ENCODE data around the gene PRKCE. TPM values are rescaled to one million over a fixed set of nuclear protein-coding genes. Genes with fewer than 3 reads are reported as not detected.

The PRKCE gene
- total and polyA plus RNA-seq, 2 donors (not counting 1 experiment from before 2014, with no cell fraction given) = 23.6 to 271 TPM

GRCh38 chr2:45713591-45713990, 62.1 kb downstream of the PRKCE start:
- no peak overlapping the region for H3K9ac ChIP-seq (ENCODE audit: low read length)
- peaks cover 6 to 18% of the 10 kb centered on the region in 2 donors for H3K4me1 ChIP-seq (ENCODE audit: control insufficient read depth in 2 of 2, insufficient read depth in 2 of 2, low read length in 2 of 2)
- intact Hi-C loops (cut with micrococcal nuclease) = no loop called here
- POLR2A ChIA-PET = interaction anchor here (0.7 kb wide), 1 partner anchor 73 kb away, joined by 3 read pairs; no protein-coding TSS in a partner anchor
- H3K9me3 Mint-ChIP-seq (ENCODE audit: insufficient read depth) = peaks cover 2% of the 10 kb centered on the region
- DNase-seq = no peak
- peaks cover 92% of the 10 kb centered on the region for H3K79me2 ChIP-seq (ENCODE audit: control insufficient read depth, insufficient read depth, low read length)
- peaks cover 70% of the 10 kb centered on the region for H3K4me1 Mint-ChIP-seq
- H3K4me3 ChIP-seq (ENCODE audit: control extremely low read depth in 1 of 5, extremely low read depth in 1 of 5, insufficient read depth in 1 of 5, low read depth in 2 of 5, low read length in 4 of 5) = no peak overlapping the region
- CTCF ChIA-PET = no interaction called here
- H3K27ac ChIP-seq (ENCODE audit: low read length in 2 of 2) = no peak overlapping the region
- H3K4me2 ChIP-seq (replicated peaks; ENCODE audit: low read depth, low read length, poor library complexity, severe bottlenecking) = no peak overlapping the region
- no peak overlapping the region for H3K27ac Mint-ChIP-seq
- no peak for TF ChIP-seq CTCF (IDR thresholded peaks at IDR 0.05)
- H3K36me3 ChIP-seq (replicated peaks in 1 of 2; ENCODE audit: control extremely low read depth in 1 of 2, control insufficient read depth in 1 of 2, extremely low read depth in 1 of 2, insufficient read depth in 2 of 2, low read length in 1 of 2) = peaks cover 1 to 10% of the 10 kb centered on the region in 2 experiments
- H3K9me3 ChIP-seq (ENCODE audit: control extremely low read depth in 1 of 3, control insufficient read depth in 2 of 3, insufficient read depth in 1 of 3, low read length in 2 of 3) = peaks cover 0 to 5% (median 0%) of the 10 kb centered on the region in 3 donors
- H3K4me3 Mint-ChIP-seq = no peak overlapping the region
- peaks cover 34% of the 10 kb centered on the region for H4K20me1 ChIP-seq (ENCODE audit: control insufficient read depth, insufficient read depth, low read length, poor library complexity, severe bottlenecking)
- H2AFZ ChIP-seq (ENCODE audit: insufficient read depth, low read depth, low read length, poor library complexity, severe bottlenecking) = no peak overlapping the region
- ATAC-seq (ENCODE audit: low read depth) = no peak
- no peaks in the 10 kb centered on the region for H3K27me3 Mint-ChIP-seq
- no peaks in the 10 kb centered on the region for H3K27me3 ChIP-seq (replicated peaks in 1 of 4; ENCODE audit: control extremely low read depth in 1 of 4, control insufficient read depth in 3 of 4, insufficient read depth in 4 of 4, low read length in 3 of 4)

DNA sequence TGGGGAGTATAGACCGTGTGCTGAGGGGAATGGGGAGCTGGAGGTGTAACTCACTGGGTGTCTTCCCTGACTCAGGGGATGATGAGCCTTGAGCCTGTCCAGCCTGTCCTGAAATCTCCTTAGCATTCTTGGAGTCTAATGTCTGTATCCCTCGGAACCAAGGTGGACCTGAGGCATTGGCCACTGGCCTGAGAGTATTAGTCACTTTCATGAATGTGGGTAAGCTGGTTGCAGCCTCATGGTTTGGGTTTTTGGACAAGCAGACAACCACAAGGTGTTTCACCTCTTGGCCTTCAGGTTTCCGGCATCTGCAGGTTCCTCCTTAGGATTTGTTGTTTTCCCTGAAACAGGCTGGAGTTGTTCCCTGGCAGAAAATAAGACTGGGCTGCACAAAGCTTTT, 63.2 kb downstream of the PRKCE start:
- CTCF ChIA-PET = no interaction called here
- H3K27me3 ChIP-seq (replicated peaks in 1 of 4; ENCODE audit: control extremely low read depth in 1 of 4, control insufficient read depth in 3 of 4, insufficient read depth in 4 of 4, low read length in 3 of 4) = no peaks in the 10 kb centered on the region
- H3K79me2 ChIP-seq (ENCODE audit: control insufficient read depth, insufficient read depth, low read length) = peaks cover 90% of the 10 kb centered on the region
- no peak overlapping the region for H3K4me3 Mint-ChIP-seq
- H3K4me1 Mint-ChIP-seq = peaks cover 77% of the 10 kb centered on the region
- H2AFZ ChIP-seq (ENCODE audit: insufficient read depth, low read depth, low read length, poor library complexity, severe bottlenecking) = no peak overlapping the region
- no peak for ATAC-seq (ENCODE audit: low read depth)
- H3K9me3 Mint-ChIP-seq (ENCODE audit: insufficient read depth) = peaks cover 2% of the 10 kb centered on the region
- peaks cover 25% of the 10 kb centered on the region for H4K20me1 ChIP-seq (ENCODE audit: control insufficient read depth, insufficient read depth, low read length, poor library complexity, severe bottlenecking)
- H3K9me3 ChIP-seq (ENCODE audit: control extremely low read depth in 1 of 3, control insufficient read depth in 2 of 3, insufficient read depth in 1 of 3, low read length in 2 of 3) = peaks cover 0 to 3% (median 0%) of the 10 kb centered on the region in 3 donors
- H3K36me3 ChIP-seq (replicated peaks in 1 of 2; ENCODE audit: control extremely low read depth in 1 of 2, control insufficient read depth in 1 of 2, extremely low read depth in 1 of 2, insufficient read depth in 2 of 2, low read length in 1 of 2) = peaks cover 1 to 3% of the 10 kb centered on the region in 2 experiments
- DNase-seq = no peak
- no peak overlapping the region for H3K27ac ChIP-seq (ENCODE audit: low read length in 2 of 2)
- intact Hi-C loops (cut with micrococcal nuclease) = loop anchor here (2.0 kb wide), 1 partner anchor 14 kb away; no protein-coding TSS in a partner anchor
- no peaks in the 10 kb centered on the region for H3K27me3 Mint-ChIP-seq
- 100% methylated on average over 3 of the region's 3 CpGs for WGBS (ENCODE audit: insufficient coverage)
- H3K9ac ChIP-seq (ENCODE audit: low read length) = no peak overlapping the region
- POLR2A ChIA-PET = interaction anchor here (0.6 to 1.0 kb wide), 2 partner anchors 29 to 52 kb away, joined by 3 read pairs; no protein-coding TSS in a partner anchor
- no peak overlapping the region for H3K4me2 ChIP-seq (replicated peaks; ENCODE audit: low read depth, low read length, poor library complexity, severe bottlenecking)
- no peak overlapping the region for H3K4me3 ChIP-seq (ENCODE audit: control extremely low read depth in 1 of 5, extremely low read depth in 1 of 5, insufficient read depth in 1 of 5, low read depth in 2 of 5, low read length in 4 of 5)
- H3K4me1 ChIP-seq (ENCODE audit: control insufficient read depth in 2 of 2, insufficient read depth in 2 of 2, low read length in 2 of 2) = peaks cover 9 to 20% of the 10 kb centered on the region in 2 donors
- H3K27ac Mint-ChIP-seq = no peak overlapping the region
- TF ChIP-seq CTCF (IDR thresholded peaks at IDR 0.05) (no peak), EZH2 (IDR thresholded peaks at IDR 0.05; ENCODE audit: borderline replicate concordance, insufficient read depth, low read depth, low read length, poor library complexity, severe bottlenecking) (no peak)
